Lower leg skin (tissue), 4 donors: ENCODE data around the gene NES. TPM values are rescaled to one million over a fixed set of nuclear protein-coding genes. Genes with fewer than 3 reads are reported as not detected.

Source experiments
- DNase-seq, 2 donors: peaks; one replicate each; pipeline ENCODE4 v3.0.0-alpha.2; 2019; ENCODE audit warnings: low spot score in 2 of 2
- H3K4me3 ChIP-seq: fragments of 200-600 bp; sonication (generic); 2 replicates; pipeline ENCODE4 v1.5.1; 2017; ENCODE audit warnings: mild to moderate bottlenecking, low read depth; ENCODE audit not compliant: poor library complexity, severe bottlenecking
- POLR2A ChIP-seq, 2 donors: fragments of 450-650 bp; IDR thresholded peaks; one replicate each; pipeline ENCODE4 v1.6.1; 2016 to 2017; ENCODE audit warnings: antibody characterized with exemption in 2 of 2, mild to moderate bottlenecking in 1 of 2, moderate library complexity in 1 of 2
- WGBS, 2 donors: methylation state at CpG; one replicate each; pipeline ENCODE4 v1.1.5; 2018; 5-methylcytosine and 5-hydroxymethylcytosine counted together
- intact Hi-C: fragments of 100-400 bp; cut with DNase I; formaldehyde crosslinking; loops from one replicate; pipeline ENCODE4 v1.15.0; 2023; ENCODE audit warnings: low total_unique reads
- total RNA-seq, 4 donors: library from RNA; depleted of rRNA; stranded (reverse); fragments of >200 nt; gene quantifications; one replicate each; pipeline ENCODE4 v1.1.0, GENCODE V29; 2016
- TF ChIP-seq, protein P1 (sequence below), 3 donors: fragments of 450-650 bp; IDR thresholded peaks; one replicate each; pipeline ENCODE4 v1.5.1; 2016; ENCODE audit warnings: antibody characterized with exemption in 3 of 3, mild to moderate bottlenecking in 3 of 3, moderate library complexity in 2 of 3

NES gene
- total RNA-seq, 4 donors from 2014 or later, result 2.4 to 8.9 (median 5.0) TPM

- WGBS, 2 donors, result 68 to 83% methylated on average over 10 to 17 of the region's 17 CpGs
- DNase-seq, result no peak
- intact Hi-C loops, result no loop called here
- H3K4me3 ChIP-seq, result no peak overlapping the region
- no peak for TF ChIP-seq POLR2A (IDR thresholded peaks at IDR 0.05)
- TF ChIP-seq, protein P1, sequence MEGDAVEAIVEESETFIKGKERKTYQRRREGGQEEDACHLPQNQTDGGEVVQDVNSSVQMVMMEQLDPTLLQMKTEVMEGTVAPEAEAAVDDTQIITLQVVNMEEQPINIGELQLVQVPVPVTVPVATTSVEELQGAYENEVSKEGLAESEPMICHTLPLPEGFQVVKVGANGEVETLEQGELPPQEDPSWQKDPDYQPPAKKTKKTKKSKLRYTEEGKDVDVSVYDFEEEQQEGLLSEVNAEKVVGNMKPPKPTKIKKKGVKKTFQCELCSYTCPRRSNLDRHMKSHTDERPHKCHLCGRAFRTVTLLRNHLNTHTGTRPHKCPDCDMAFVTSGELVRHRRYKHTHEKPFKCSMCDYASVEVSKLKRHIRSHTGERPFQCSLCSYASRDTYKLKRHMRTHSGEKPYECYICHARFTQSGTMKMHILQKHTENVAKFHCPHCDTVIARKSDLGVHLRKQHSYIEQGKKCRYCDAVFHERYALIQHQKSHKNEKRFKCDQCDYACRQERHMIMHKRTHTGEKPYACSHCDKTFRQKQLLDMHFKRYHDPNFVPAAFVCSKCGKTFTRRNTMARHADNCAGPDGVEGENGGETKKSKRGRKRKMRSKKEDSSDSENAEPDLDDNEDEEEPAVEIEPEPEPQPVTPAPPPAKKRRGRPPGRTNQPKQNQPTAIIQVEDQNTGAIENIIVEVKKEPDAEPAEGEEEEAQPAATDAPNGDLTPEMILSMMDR (IDR thresholded peaks at IDR 0.05), result no peak
Measured at GRCh38 chr1:156668801-156669637, 8.2 kb downstream of the NES start.

DNA sequence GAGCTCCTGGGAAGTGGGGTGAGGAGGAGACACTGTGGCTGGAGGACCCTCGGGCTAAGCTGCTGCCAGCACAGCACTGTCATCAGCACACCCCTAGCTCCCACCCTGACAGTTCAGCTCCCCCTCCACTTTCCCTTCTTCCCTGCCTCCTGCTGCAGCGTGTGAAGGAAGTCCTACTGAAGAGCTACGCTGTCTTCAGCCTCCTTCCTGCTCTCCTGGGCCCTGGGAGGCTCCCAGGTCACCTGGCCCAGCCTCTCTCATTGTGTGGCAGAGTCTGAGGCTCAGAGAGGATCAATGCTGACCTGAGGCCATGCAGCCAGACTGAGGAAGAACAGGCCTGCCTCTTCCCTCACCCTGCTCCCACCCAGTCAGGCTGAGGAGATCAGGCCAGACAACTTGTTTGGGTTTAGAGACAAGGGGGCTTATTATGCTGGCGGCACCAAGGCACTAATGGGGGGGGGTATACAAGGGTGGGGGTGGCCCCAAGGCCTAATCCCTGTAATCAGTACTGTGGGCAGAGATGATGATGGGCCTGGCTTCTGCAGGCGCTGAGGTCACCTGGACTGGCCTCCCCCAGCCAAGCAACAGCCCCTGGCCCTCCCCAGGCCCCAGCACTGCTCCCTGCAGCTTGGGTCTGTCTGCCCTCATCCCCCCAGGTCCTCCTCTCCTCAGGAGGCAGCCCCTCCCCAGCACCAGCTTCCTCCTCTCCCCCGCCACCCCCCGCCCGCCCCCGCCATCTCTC lies 9.1 kb downstream of the NES start:
- TF ChIP-seq, protein P1 (IDR thresholded peaks at IDR 0.05), result no peak
- TF ChIP-seq POLR2A (IDR thresholded peaks at IDR 0.05), result no peak
- intact Hi-C loops, result no loop called here
- WGBS, 2 donors, result 55 to 83% methylated on average over 5 to 9 of the region's 9 CpGs
- no peak for DNase-seq
- no peak overlapping the region for H3K4me3 ChIP-seq

GRCh38 chr1:156667610-156667967 lies 9.6 kb downstream of the NES start:
- intact Hi-C loops, result no loop called here
- TF ChIP-seq, protein P1 (IDR thresholded peaks at IDR 0.05), result no peak
- TF ChIP-seq POLR2A (IDR thresholded peaks at IDR 0.05), result no peak
- DNase-seq, result no peak
- WGBS, 2 donors, result 35 to 42% methylated on average over 5 of the region's 5 CpGs
- H3K4me3 ChIP-seq, result no peak overlapping the region

GRCh38 chr1:156666862-156667609 lies 10.2 kb downstream of the NES start:
- no peak for TF ChIP-seq POLR2A (IDR thresholded peaks at IDR 0.05)
- TF ChIP-seq, protein P1 (IDR thresholded peaks at IDR 0.05), result no peak
- no peak for DNase-seq
- intact Hi-C loops, result no loop called here
- WGBS, 2 donors, result 77 to 82% methylated on average over 9 of the region's 9 CpGs
- H3K4me3 ChIP-seq, result no peak overlapping the region

- WGBS, 2 donors, result 70 to 84% methylated on average over 3 of the region's 3 CpGs
- intact Hi-C loops, result no loop called here
- no peak for TF ChIP-seq POLR2A (IDR thresholded peaks at IDR 0.05)
- TF ChIP-seq, protein P1 (IDR thresholded peaks at IDR 0.05), result no peak
Measured at GRCh38 chr1:156665539-156665938, 11.7 kb downstream of the NES start.

More at GRCh38 chr1:156665539-156665938, 11.7 kb downstream of the NES start:
- DNase-seq, result no peak
- H3K4me3 ChIP-seq, result no peak overlapping the region
